Activated gamma-delta T cell (primary cell): ENCODE results near the gene KIF2A.

Source experiments
- DNase-seq: peaks from one replicate; lab custom pipeline; 2025; lab: John Stamatoyannopoulos, UW

The KIF2A gene

DNA sequence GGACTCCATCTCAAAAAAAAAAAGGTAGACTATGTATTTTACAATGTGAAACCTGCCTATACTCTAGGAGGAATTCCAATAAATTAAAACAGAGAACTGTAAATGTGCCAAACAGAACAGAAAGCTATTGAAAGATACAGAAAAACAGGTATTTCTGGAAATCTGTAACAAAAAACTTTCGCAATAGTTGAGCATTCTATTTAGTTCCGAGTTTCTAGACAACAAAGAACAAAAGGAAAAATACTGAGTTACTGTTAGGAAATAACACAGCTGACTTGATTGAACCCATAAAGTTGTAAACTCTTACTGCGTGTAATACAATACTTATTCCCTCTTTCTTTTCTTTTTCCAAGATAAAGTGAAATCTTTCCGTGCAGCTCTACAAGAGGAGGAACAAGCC lies 79.1 kb downstream of the KIF2A start:
- no peak for DNase-seq

DNA sequence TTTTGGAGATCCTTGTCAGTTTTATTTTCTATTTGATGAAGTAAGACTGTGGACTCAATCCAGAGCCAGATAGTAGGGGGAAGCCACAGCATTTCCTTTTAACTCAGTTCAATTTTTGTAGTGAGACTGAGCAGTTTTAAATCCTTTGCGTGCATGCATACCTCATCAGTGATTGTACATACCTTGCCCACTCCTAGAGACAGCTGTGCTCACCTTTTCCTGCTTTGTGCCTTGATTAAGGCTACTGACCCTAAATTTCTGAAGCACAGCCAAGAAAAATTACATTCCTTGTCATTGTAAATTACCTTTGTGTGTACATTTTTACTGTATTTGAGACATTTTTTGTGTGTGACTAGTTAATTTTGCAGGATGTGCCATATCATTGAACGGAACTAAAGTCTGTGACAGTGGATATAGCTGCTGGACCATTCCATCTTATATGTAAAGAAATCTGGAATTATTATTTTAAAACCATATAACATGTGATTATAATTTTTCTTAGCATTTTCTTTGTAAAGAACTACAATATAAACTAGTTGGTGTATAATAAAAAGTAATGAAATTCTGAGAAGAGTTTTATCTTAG lies 79.9 kb downstream of the KIF2A start:
- no peak for DNase-seq

- DNase-seq: no peak
Measured at GRCh38 chr5:62386824-62387223, 80.8 kb downstream of the KIF2A start.

GRCh38 chr5:62395210-62395950 lies 89.4 kb downstream of the KIF2A start:
- no peak for DNase-seq

GRCh38 chr5:62403411-62404250 lies 97.6 kb downstream of the KIF2A start, which contains the start of gene DIMT1:
Gene DIMT1, minus strand, starts transcription at chr5:62403905. Its CDS starts 133 bp downstream, at chr5:62403772.
- DNase-seq: peak; percentile 63

- peak; percentile 95 for DNase-seq
Measured at GRCh38 chr5:62412549-62413329, 106.7 kb downstream of the KIF2A start, which contains the start of gene IPO11. Gene IPO11, plus strand, starts transcription at chr5:62412763. Its CDS starts 24,517 bp downstream, at chr5:62437280.

DNA sequence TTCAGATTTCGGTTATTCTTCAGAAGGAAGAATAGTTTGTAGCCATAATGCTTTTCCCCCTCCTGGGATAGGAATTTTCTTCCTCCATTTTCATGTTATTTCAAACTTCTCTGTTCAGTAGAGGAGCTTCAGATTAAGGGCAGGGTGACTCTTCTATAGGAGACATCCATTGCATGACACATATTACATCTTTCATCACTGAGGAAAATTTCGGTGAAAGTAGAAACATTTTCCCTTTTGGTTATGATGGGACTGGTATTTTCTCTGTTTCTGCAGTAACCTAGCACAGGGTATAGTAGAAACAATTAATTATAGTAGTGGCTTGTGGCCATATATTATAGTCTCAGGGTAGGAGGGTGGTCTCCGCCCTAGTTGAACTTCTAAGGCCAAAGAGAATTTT lies 107.7 kb downstream of the KIF2A start:
- no peak for DNase-seq

DNA sequence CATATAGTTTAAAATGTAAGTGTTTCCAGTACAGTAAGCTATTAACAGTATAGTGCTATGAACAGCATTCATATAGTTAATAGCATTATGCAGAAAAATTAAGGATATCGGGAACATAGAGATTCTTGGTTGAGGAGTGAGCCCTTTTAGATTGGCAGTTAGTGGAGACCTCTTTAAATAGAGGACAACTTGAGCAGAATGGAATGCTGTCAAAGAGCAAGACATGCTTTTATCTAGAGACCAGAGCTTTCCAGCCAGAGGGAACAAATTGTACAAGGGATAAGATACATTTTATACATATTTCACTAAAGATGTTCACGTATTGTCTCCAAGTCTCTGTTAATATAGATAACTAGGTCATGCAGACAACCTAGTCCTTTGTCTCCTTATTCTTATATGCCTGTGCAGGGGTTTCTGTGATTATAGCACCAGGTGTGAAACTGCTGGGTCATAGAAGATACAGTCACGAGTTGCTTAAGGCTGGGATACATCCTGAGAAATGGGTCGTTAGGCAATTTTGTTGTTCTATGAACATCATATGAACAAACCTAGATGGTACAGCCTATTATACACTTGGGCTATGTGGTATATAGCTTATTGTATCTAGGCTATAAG lies 112.6 kb downstream of the KIF2A start:
- no peak for DNase-seq

DNA sequence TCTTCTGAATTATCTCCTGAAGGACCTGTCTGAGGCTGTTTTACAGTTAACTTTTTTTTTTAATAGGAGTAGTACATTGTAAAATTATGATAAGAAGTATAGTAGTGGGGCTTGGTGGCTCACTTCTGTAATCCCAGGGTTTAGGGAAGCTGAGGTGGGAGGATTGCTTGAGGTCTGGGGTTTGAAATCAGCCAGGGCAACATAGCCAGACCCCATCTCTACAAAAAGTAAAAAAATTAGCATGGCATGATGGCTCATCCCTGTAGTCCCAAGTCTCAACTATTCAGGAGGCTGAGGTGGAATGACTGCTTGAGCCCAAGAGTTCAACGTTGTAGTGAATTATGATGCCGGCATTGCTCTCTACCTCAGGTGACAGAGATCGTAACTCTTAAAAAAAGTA lies 113.6 kb downstream of the KIF2A start:
- no peak for DNase-seq

GRCh38 chr5:62421414-62421813 lies 115.4 kb downstream of the KIF2A start:
- DNase-seq: no peak

DNA sequence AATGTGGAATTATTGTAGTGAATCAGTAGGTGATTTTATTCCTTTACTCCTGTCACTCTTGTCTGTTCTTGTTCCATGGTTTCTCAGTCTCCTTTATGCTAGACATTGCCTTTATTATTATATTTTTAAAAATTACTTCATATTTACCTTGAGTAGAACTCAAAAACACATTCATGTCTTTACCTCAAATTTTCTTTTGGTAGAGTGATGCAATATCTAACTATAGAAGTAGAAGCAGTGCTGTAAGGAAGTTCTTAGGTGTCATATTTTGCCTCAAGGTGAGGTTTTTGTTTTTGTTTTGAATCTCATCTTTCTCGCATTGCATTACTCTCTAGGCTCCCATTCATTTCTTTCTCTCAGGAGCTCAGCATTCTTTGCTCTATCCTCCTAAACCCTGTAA lies 118.8 kb downstream of the KIF2A start:
- DNase-seq: no peak

DNA sequence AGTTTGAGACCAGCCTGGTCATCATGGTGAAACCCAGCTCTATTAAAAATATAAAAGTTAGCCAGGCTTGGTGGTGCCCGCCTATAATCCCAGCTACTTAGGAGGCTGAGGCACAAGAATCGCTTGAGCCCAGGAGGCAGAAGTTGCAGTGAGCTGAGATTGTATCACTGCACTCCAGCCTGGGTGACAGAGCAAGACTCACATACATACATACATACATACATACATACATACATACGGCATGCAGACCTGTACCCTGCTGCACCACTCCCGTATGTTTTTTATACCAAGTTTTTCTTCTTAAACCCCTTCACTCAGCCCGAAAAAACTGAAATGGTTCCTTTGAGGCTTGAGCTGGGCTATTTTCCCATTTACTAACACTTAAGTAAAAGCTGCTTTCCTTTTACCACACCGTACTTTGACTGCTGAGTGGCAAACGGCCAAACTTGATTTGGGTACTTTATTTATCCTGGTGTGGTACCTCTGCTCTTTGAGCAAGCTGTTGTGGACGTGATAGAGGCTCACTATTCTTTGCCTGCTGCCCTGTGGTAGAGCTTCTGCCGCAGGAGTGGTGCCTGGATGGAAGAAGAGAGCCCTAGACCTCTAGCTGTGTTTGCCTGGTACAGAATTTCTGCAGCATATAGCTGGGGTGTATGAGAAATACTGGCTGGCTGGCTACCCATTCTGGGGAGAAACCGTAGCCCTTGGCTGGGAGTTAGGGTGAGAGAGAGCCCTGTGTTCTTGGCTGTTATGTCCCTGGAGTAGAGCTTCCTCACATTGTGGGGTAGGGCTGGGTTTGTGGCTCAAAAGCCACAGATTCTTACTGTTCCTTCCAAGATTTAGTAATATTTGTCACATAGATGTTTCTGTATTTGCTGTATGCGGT lies 126.0 kb downstream of the KIF2A start:
- DNase-seq: no peak

DNA sequence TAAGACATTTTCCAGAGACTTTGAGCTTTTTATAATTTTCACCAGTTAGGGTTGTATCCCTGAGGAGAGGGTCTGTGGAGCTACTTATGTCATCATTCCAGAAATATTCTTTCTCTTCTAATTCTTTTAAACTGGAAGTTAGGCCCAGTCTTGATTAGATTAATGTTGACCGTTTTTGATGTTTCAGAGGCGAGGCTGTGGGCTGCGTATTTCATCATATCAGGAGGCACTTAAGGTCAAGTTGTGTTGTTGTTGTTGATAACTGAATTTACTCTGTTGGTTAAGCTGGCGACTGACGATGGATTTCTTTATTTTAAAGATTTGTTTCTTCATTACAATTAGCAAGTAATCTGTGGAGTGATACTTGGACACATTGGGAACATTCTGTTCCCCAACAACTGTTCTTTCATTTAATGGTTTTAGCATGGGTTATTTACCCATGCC lies 126.6 kb downstream of the KIF2A start:
- DNase-seq: no peak
